Measurements from ENCODE around the gene USP38. TPM values are rescaled to one million over a fixed set of nuclear protein-coding genes. Genes with fewer than 3 reads are reported as not detected.
"Not testable (repeated sequence)": the region's sequence is repeated elsewhere in the genome, so short reads cannot be mapped to it uniquely, and the experiment has no call there.

The USP38 gene
- total and polyA plus RNA-seq, 3 experiments from 2014 or later: 20.0 to 28.9 (median 28.8) TPM

DNA sequence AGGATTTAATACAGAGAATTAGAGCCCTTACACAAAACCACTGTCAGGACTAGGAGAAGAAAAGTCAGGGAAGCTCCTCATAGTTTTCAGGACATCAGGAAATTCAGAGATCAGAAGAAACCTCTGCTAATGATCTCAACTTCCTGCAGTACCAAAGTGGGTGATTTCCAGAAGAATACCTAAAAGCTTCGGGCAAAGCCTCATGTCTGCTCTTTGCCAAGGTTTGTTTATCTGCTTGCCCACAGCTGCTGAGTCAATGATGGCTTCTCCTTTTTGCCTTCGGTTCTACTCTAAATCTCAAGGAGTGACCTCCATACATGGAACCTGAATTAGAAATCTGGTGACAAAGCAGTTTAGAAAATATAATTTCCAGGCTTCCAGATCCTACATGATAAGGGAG is 68.4 kb downstream of the USP38 start:
- CTCF ChIA-PET: no interaction called here
- Mint-ChIP-seq H3K4me3 (no peak overlapping the region), H3K36me3 (peaks cover 0 to 4% (median 0%) of the 10 kb centered on the region in 3 donors)

DNA sequence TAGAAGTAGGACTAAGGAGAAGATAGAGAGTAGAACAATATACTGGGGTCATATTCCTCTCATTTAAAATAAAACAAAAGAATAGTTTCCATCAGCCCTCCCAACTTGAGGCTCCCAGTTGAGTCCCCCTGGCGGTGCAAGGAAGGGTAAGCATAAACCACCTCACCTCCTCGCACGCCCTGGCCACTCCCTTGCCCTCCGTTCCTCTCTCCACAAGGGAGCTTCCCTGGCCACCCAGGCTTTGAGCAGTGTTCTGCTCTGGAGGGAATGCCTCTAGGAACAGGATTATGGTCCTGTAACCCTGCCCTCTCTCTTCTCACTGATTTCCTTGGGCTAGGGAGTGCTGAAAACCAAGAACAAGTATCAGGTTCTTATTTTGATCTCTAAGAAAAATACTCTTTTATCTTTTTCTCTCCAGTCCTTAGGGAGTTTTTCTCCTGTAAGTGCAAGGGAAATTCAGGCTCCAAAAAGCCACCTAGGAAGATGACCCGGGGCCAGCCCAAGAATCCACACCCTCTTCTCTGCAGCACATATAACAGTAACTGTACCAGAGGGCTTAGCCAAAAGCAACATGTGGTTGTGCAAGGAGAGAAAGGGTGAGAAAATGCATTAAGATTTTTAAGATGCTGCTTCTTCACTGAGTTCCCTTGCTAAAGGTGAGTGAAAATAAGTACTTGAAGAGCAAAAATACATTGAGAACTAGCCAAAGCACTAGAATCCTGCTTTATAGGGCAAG is 69.9 kb downstream of the USP38 start:
- Mint-ChIP-seq H3K9me3 (no peaks in the 10 kb centered on the region), H3K27me3 (peaks cover 0 to 10% of the 10 kb centered on the region in 2 donors), H3K36me3 (peaks cover 0 to 4% (median 0%) of the 10 kb centered on the region in 3 donors), H3K4me1 (no peaks in the 10 kb centered on the region), H3K4me3 (no peak overlapping the region), H3K27ac (no peak overlapping the region)
- H3K27me3 ChIP-seq (ENCODE audit: insufficient read depth, low read length, poor library complexity, severe bottlenecking): no peaks in the 10 kb centered on the region
- DNase-seq: no peak
- H3K36me3 ChIP-seq (ENCODE audit: insufficient read depth, low read length): no peaks in the 10 kb centered on the region
- no peaks in the 10 kb centered on the region for H3K4me1 ChIP-seq (ENCODE audit: insufficient read depth, low read length)
- no peak overlapping the region for H3K27ac ChIP-seq (ENCODE audit: low read depth, low read length)
- no peaks in the 10 kb centered on the region for H3K9me3 ChIP-seq (ENCODE audit: low read length)
- ChIA-PET CTCF (no interaction called here), POLR2A (no interaction called here)
- no peak overlapping the region for H3K4me3 ChIP-seq (ENCODE audit: low read length)

More for the DNA sequence above, 68.4 kb downstream of the USP38 start:
- H3K36me3 ChIP-seq (ENCODE audit: insufficient read depth, low read length): no peaks in the 10 kb centered on the region
- Mint-ChIP-seq H3K27me3 (peaks cover 9 to 10% of the 10 kb centered on the region in 2 donors), H3K27ac (no peak overlapping the region), H3K9me3 (no peaks in the 10 kb centered on the region), H3K4me1 (no peaks in the 10 kb centered on the region)
- H3K4me3 ChIP-seq (ENCODE audit: low read length): no peak overlapping the region
- no peaks in the 10 kb centered on the region for H3K27me3 ChIP-seq (ENCODE audit: insufficient read depth, low read length, poor library complexity, severe bottlenecking)
- POLR2A ChIA-PET: no interaction called here
- no peaks in the 10 kb centered on the region for H3K4me1 ChIP-seq (ENCODE audit: insufficient read depth, low read length)
- no peaks in the 10 kb centered on the region for H3K9me3 ChIP-seq (ENCODE audit: low read length)
- no peak overlapping the region for H3K27ac ChIP-seq (ENCODE audit: low read depth, low read length)
- DNase-seq: no peak

DNA sequence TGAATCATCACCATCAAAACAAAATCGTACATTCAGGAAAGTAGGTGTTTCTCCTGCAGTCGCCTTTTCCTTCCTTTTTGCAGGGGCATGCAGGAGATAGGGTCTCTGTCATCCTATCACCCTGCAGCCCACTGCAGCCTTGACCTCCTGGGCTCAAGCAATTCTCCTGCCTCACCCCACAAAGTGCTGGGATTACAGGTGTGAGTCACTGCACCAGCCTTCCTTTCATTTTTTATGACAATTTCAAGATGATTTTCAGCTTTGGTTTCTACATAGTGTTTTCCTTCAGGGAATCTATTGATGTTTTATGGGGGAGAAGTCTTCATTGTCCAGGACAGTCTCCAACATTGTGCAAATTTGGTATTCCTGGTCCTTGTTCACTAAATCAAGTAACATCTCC is 71.7 kb downstream of the USP38 start:
- no peak for DNase-seq
- H3K27ac Mint-ChIP-seq: no peak overlapping the region
- H3K4me1 Mint-ChIP-seq: no peaks in the 10 kb centered on the region
- POLR2A ChIA-PET: no interaction called here
- H3K36me3 Mint-ChIP-seq: peaks cover 0 to 4% (median 0%) of the 10 kb centered on the region in 3 donors
- no peak overlapping the region for H3K4me3 Mint-ChIP-seq
- H3K27me3 Mint-ChIP-seq: peaks cover 11 to 16% of the 10 kb centered on the region in 2 donors
- no peaks in the 10 kb centered on the region for H3K27me3 ChIP-seq (ENCODE audit: insufficient read depth, low read length, poor library complexity, severe bottlenecking)
- H3K4me3 ChIP-seq (ENCODE audit: low read length): no peak overlapping the region
- no peaks in the 10 kb centered on the region for H3K9me3 Mint-ChIP-seq
- no peaks in the 10 kb centered on the region for H3K36me3 ChIP-seq (ENCODE audit: insufficient read depth, low read length)
- no peaks in the 10 kb centered on the region for H3K4me1 ChIP-seq (ENCODE audit: insufficient read depth, low read length)
- CTCF ChIA-PET: no interaction called here
- H3K9me3 ChIP-seq (ENCODE audit: low read length): no peaks in the 10 kb centered on the region
- H3K27ac ChIP-seq (ENCODE audit: low read depth, low read length): no peak overlapping the region

DNA sequence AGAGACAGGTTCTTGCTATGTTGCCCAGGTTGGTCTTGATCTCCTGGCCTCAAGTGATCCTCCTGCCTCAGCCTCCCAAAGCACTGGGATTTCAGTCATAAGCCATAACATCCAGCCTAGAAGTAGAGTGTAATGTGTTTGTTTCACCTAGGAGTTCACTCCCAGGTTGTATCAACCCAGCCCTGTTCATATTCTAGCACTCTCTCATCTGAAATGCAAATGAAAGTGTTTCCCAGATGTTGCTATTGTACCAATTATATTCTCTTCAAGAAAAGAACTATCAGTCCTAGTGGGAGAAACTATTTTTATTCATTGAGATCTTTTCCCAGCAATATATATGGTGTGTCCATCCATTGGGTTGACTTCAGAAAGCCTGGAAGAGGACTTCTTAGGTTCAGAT is 72.6 kb downstream of the USP38 start:
- H3K27me3 ChIP-seq (ENCODE audit: insufficient read depth, low read length, poor library complexity, severe bottlenecking): no peaks in the 10 kb centered on the region
- DNase-seq: no peak
- H3K9me3 ChIP-seq (ENCODE audit: low read length): no peaks in the 10 kb centered on the region
- peaks cover 0 to 4% (median 0%) of the 10 kb centered on the region in 3 donors for H3K36me3 Mint-ChIP-seq
- no peaks in the 10 kb centered on the region for H3K36me3 ChIP-seq (ENCODE audit: insufficient read depth, low read length)
- H3K4me1 Mint-ChIP-seq: no peaks in the 10 kb centered on the region
- no peak overlapping the region for H3K4me3 Mint-ChIP-seq
- H3K27me3 Mint-ChIP-seq: peaks cover 13 to 17% of the 10 kb centered on the region in 2 donors
- no peak overlapping the region for H3K4me3 ChIP-seq (ENCODE audit: low read length)
- POLR2A ChIA-PET: no interaction called here
- no peak overlapping the region for H3K27ac Mint-ChIP-seq
- H3K4me1 ChIP-seq (ENCODE audit: insufficient read depth, low read length): no peaks in the 10 kb centered on the region
- no peak overlapping the region for H3K27ac ChIP-seq (ENCODE audit: low read depth, low read length)
- CTCF ChIA-PET: no interaction called here
- no peaks in the 10 kb centered on the region for H3K9me3 Mint-ChIP-seq

DNA sequence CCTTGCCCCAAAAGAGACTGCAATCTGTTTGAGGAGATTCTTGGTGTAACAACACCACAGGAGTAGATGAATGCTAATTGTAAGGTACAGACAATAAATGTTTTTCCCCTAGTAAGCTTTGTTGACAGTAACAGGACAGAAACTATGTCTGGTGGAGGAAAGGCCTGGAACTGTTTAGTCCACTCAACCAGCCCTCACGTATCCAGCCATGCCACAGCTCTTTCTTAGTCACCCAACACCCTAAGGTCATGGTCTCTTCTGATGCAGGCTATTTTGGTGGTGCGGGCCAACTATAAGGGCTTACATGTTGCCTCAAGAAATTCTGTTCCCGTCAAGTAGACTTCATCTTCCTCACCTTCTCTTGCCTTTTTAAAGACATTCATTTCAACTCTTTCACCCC is 76.0 kb downstream of the USP38 start:
- no peak for DNase-seq
- H3K36me3 Mint-ChIP-seq: no peaks in the 10 kb centered on the region
- Histone ChIP-seq H3K27ac (ENCODE audit: low read depth, low read length) (no peak overlapping the region), H3K9me3 (ENCODE audit: low read length) (no peaks in the 10 kb centered on the region), H3K4me3 (ENCODE audit: low read length) (no peak overlapping the region), H3K4me1 (ENCODE audit: insufficient read depth, low read length) (no peaks in the 10 kb centered on the region), H3K36me3 (ENCODE audit: insufficient read depth, low read length) (no peaks in the 10 kb centered on the region), H3K27me3 (ENCODE audit: insufficient read depth, low read length, poor library complexity, severe bottlenecking) (no peaks in the 10 kb centered on the region)
- H3K9me3 Mint-ChIP-seq: peaks cover 0 to 4% (median 0%) of the 10 kb centered on the region in 5 donors
- no peak overlapping the region for H3K4me3 Mint-ChIP-seq
- no peak overlapping the region for H3K27ac Mint-ChIP-seq
- H3K27me3 Mint-ChIP-seq: peaks cover 11 to 21% of the 10 kb centered on the region in 2 donors
- H3K4me1 Mint-ChIP-seq: no peaks in the 10 kb centered on the region
- POLR2A ChIA-PET: no interaction called here
- CTCF ChIA-PET: no interaction called here

DNA sequence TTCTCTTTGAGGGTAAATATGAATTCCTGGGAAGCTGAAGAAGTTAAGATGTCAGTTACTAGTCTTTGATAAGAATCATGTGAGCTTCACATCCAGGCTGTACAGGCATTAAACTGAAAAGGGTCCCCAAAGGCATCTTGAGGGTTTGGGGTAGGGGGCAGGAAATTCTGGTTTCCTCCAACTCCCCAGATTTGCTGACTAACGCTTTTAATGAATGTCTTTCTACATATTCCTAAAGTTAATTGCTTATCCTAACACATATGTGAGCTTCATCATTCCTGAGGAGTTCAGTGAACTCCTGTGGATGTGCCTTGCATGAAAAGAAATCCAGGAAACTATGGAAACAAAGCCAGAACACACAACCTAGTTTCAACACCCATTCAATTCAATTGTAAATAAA is 78.1 kb downstream of the USP38 start:
- DNase-seq: no peak
- H3K27me3 Mint-ChIP-seq: peaks cover 7 to 21% of the 10 kb centered on the region in 2 donors
- no peak overlapping the region for H3K27ac Mint-ChIP-seq
- Histone ChIP-seq H3K9me3 (ENCODE audit: low read length) (no peaks in the 10 kb centered on the region), H3K4me3 (ENCODE audit: low read length) (no peak overlapping the region), H3K4me1 (ENCODE audit: insufficient read depth, low read length) (no peaks in the 10 kb centered on the region), H3K27ac (ENCODE audit: low read depth, low read length) (no peak overlapping the region), H3K27me3 (ENCODE audit: insufficient read depth, low read length, poor library complexity, severe bottlenecking) (no peaks in the 10 kb centered on the region), H3K36me3 (ENCODE audit: insufficient read depth, low read length) (no peaks in the 10 kb centered on the region)
- no peaks in the 10 kb centered on the region for H3K4me1 Mint-ChIP-seq
- POLR2A ChIA-PET: no interaction called here
- H3K9me3 Mint-ChIP-seq: peaks cover 0 to 9% (median 4%) of the 10 kb centered on the region in 5 donors
- CTCF ChIA-PET: no interaction called here
- H3K36me3 Mint-ChIP-seq: no peaks in the 10 kb centered on the region
- H3K4me3 Mint-ChIP-seq: no peak overlapping the region

DNA sequence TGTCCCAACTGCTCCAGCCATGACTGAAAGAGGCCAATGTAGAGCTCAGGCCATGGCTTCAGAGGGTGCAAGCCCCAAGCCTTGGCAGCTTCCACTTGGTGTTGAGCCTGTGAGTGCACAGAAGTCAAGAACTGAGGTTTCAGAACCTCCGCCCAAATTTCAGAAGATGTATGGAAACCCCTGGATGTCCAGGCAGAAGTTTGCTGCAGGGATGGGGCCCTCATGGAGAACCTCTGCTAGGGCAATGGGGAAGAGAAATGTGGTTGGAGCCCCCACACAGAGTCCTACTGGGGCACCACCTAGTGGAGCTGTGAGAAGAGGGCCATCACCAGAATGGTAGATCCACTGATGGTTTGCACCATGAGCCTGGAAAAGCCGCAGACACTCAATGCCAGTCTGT is 83.0 kb downstream of the USP38 start:
- H3K27ac Mint-ChIP-seq; H3K27me3 ChIP-seq (ENCODE audit: insufficient read depth, low read length, poor library complexity, severe bottlenecking); CTCF ChIA-PET; H3K9me3 ChIP-seq (ENCODE audit: low read length); H3K27ac ChIP-seq (ENCODE audit: low read depth, low read length); H3K4me1 ChIP-seq (ENCODE audit: insufficient read depth, low read length); H3K36me3 Mint-ChIP-seq; H3K36me3 ChIP-seq (ENCODE audit: insufficient read depth, low read length); DNase-seq; H3K4me3 Mint-ChIP-seq; H3K4me1 Mint-ChIP-seq; H3K4me3 ChIP-seq (ENCODE audit: low read length); POLR2A ChIA-PET: not testable (repeated sequence)
- Mint-ChIP-seq H3K9me3 (peaks cover 0 to 17% (median 12%) of the 10 kb centered on the region in 5 donors), H3K27me3 (peaks cover 0 to 13% of the 10 kb centered on the region in 2 donors)

DNA sequence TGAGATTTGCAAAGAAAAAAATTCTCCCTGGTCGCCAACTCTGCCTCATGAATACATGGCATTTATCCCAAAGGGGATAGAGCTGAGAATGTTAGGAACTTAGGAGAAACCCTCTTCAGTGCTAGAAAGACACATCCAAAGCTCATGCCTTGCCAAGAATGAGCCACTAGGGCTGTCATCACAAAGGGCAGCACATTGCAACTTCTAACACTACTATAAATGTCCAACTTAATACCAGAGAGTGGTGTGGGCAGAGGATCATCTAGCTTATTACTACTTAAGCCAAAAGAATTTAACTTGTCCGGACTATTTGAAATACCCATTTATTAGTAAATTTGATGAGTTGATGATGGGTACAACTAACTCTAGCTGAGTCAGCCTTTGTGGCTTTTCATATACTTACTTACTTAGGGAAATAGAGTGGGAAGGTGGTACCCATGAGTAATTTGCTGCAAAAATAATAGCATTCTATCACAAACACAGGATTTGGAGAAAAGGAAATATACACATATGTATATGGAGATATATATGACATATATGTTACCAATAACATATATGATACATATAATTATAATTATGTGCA is 85.6 kb downstream of the USP38 start:
- Mint-ChIP-seq H3K27ac (no peak overlapping the region), H3K4me3 (no peak overlapping the region), H3K27me3 (peaks cover 0 to 19% of the 10 kb centered on the region in 2 donors), H3K4me1 (no peaks in the 10 kb centered on the region), H3K9me3 (peaks cover 0 to 17% (median 12%) of the 10 kb centered on the region in 5 donors), H3K36me3 (no peaks in the 10 kb centered on the region)
- no peak overlapping the region for H3K27ac ChIP-seq (ENCODE audit: low read depth, low read length)
- no peaks in the 10 kb centered on the region for H3K4me1 ChIP-seq (ENCODE audit: insufficient read depth, low read length)
- POLR2A ChIA-PET: no interaction called here
- H3K9me3 ChIP-seq (ENCODE audit: low read length): no peaks in the 10 kb centered on the region
- DNase-seq: no peak
- no peaks in the 10 kb centered on the region for H3K36me3 ChIP-seq (ENCODE audit: insufficient read depth, low read length)
- no peak overlapping the region for H3K4me3 ChIP-seq (ENCODE audit: low read length)
- no peaks in the 10 kb centered on the region for H3K27me3 ChIP-seq (ENCODE audit: insufficient read depth, low read length, poor library complexity, severe bottlenecking)
- CTCF ChIA-PET: no interaction called here

Data from CD8-positive, alpha-beta memory T cell (primary cell).